ENCODE data around the gene E2F8. TPM values are rescaled to one million over a fixed set of nuclear protein-coding genes. Genes with fewer than 3 reads are reported as not detected.
"Not testable (repeated sequence)": the region's sequence is repeated elsewhere in the genome, so short reads cannot be mapped to it uniquely, and the experiment has no call there.

The E2F8 gene
- total RNA-seq, 4 donors from 2014 or later, result 4.0 to 11.7 (median 4.7) TPM

GRCh38 chr11:19276859-19277808 is 36.4 kb upstream of the E2F8 start:
- Histone ChIP-seq H3K9me3 (no peaks in the 10 kb centered on the region), H3K4me3 (no peak overlapping the region), H3K4me1 (peaks cover 0 to 20% (median 0%) of the 10 kb centered on the region in 3 donors), H3K27me3 (no peaks in the 10 kb centered on the region), H3K27ac (peak overlapping the region in 3 of 4 donors; percentile 38 to 79 (median 39)), H3K36me3 (no peaks in the 10 kb centered on the region)
- intact Hi-C loops (cut with DNase I), result no loop called here
- 67 to 76% methylated on average over 6 to 8 of the region's 8 CpGs for WGBS, 2 donors
- TF ChIP-seq, protein P1, sequence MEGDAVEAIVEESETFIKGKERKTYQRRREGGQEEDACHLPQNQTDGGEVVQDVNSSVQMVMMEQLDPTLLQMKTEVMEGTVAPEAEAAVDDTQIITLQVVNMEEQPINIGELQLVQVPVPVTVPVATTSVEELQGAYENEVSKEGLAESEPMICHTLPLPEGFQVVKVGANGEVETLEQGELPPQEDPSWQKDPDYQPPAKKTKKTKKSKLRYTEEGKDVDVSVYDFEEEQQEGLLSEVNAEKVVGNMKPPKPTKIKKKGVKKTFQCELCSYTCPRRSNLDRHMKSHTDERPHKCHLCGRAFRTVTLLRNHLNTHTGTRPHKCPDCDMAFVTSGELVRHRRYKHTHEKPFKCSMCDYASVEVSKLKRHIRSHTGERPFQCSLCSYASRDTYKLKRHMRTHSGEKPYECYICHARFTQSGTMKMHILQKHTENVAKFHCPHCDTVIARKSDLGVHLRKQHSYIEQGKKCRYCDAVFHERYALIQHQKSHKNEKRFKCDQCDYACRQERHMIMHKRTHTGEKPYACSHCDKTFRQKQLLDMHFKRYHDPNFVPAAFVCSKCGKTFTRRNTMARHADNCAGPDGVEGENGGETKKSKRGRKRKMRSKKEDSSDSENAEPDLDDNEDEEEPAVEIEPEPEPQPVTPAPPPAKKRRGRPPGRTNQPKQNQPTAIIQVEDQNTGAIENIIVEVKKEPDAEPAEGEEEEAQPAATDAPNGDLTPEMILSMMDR (IDR thresholded peaks at IDR 0.05), result no peak
- no peak for TF ChIP-seq POLR2A (IDR thresholded peaks at IDR 0.05)
- no peak for DNase-seq

DNA sequence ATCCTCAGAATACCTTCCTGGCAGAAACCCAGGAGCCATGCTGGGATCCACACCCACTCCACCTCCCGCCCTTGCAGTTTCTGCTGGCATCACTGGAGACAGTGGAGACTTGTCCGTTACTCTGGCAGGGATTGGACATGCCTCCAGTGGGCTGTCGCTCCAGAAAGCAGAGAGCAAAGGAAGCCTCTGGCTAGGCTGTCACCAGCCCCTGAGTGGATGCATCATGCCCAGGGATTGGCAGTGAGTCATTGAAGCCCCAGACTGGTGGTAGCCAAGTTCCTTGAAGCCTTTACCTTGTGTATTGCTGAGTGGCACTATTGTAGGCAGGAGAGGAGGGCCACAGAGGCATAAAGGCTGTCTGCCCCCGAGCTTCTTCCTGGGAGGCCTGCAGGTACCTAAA is 34.8 kb upstream of the E2F8 start:
- Histone ChIP-seq H3K4me1 (peaks cover 0 to 14% (median 0%) of the 10 kb centered on the region in 3 donors), H3K9me3 (no peaks in the 10 kb centered on the region), H3K36me3 (no peaks in the 10 kb centered on the region), H3K27me3 (no peaks in the 10 kb centered on the region), H3K4me3 (no peak overlapping the region), H3K27ac (no peak overlapping the region)
- intact Hi-C loops (cut with DNase I), result no loop called here
- no peak for DNase-seq
- TF ChIP-seq POLR2A (IDR thresholded peaks at IDR 0.05), result no peak
- TF ChIP-seq, protein P1 (IDR thresholded peaks at IDR 0.05), result no peak
- WGBS, 2 donors, result 63 to 65% methylated on average over 2 to 4 of the region's 4 CpGs

GRCh38 chr11:19273219-19273618 is 32.5 kb upstream of the E2F8 start:
- intact Hi-C loops (cut with DNase I); H3K27ac ChIP-seq; DNase-seq; H3K9me3 ChIP-seq; H3K4me3 ChIP-seq; H3K36me3 ChIP-seq: not testable (repeated sequence)
- 70 to 73% methylated on average over 5 of the region's 5 CpGs for WGBS, 2 donors
- Histone ChIP-seq H3K4me1 (peaks cover 0 to 11% (median 0%) of the 10 kb centered on the region in 3 donors), H3K27me3 (peaks cover 0 to 20% (median 0%) of the 10 kb centered on the region in 4 donors)

- TF ChIP-seq, protein P1 (IDR thresholded peaks at IDR 0.05), result no peak
- no peak for TF ChIP-seq POLR2A (IDR thresholded peaks at IDR 0.05)
- intact Hi-C loops (cut with DNase I), result no loop called here
- H3K9me3 ChIP-seq, result no peaks in the 10 kb centered on the region
- H3K4me3 ChIP-seq, result no peak overlapping the region
- no peaks in the 10 kb centered on the region for H3K36me3 ChIP-seq
- 50 to 62% methylated on average over 1 of the region's 1 CpG for WGBS, 2 donors
- no peak overlapping the region for H3K27ac ChIP-seq
- DNase-seq, result no peak
- H3K27me3 ChIP-seq, result peaks cover 0 to 32% (median 0%) of the 10 kb centered on the region in 4 donors
- no peaks in the 10 kb centered on the region for H3K4me1 ChIP-seq
Measured at GRCh38 chr11:19268909-19269308, 28.2 kb upstream of the E2F8 start.

GRCh38 chr11:19267567-19267966 is 26.8 kb upstream of the E2F8 start:
- 80 to 87% methylated on average over 5 of the region's 5 CpGs for WGBS, 2 donors
- intact Hi-C loops (cut with DNase I), result no loop called here
- TF ChIP-seq POLR2A (IDR thresholded peaks at IDR 0.05), result no peak
- TF ChIP-seq, protein P1 (IDR thresholded peaks at IDR 0.05), result no peak

More at GRCh38 chr11:19267567-19267966, 26.8 kb upstream of the E2F8 start:
- Histone ChIP-seq H3K4me1 (no peaks in the 10 kb centered on the region), H3K27ac (no peak overlapping the region), H3K4me3 (no peak overlapping the region), H3K36me3 (no peaks in the 10 kb centered on the region), H3K9me3 (no peaks in the 10 kb centered on the region), H3K27me3 (peaks cover 0 to 32% (median 0%) of the 10 kb centered on the region in 4 donors)
- no peak for DNase-seq
